ENCODE data around the gene ITFG1. TPM values are rescaled to one million over a fixed set of nuclear protein-coding genes. Genes with fewer than 3 reads are reported as not detected.
A peak's percentile ranks its signal among the peaks of the same experiment; 100 is the strongest.

ITFG1 gene
- total and polyA plus RNA-seq, 2 of the 8 experiments (the other 6 are each of a cell fraction or from before 2014, with no cell fraction given), result 13.8 to 22.2 TPM

GRCh38 chr16:47110939-47111338 is 349.9 kb downstream of the ITFG1 start:
- H3K9me3 ChIP-seq (ENCODE audit: insufficient read depth in 2 of 2, low read depth in 1 of 2, low read length in 1 of 2), result no peaks in the 10 kb centered on the region
- no peak overlapping the region for H4K5ac ChIP-seq (ENCODE audit: insufficient read length, low read depth, low read length)
- H3K79me2 ChIP-seq (ENCODE audit: control insufficient read depth in 1 of 2, insufficient read depth in 2 of 2, low read length in 2 of 2), result no peaks in the 10 kb centered on the region
- FAIRE-seq, result peak; percentile 19
- H3K23ac ChIP-seq (ENCODE audit: insufficient read length), result no peak overlapping the region
- no peak overlapping the region for H2BK15ac ChIP-seq (ENCODE audit: low read length)
- H3K27ac ChIP-seq (ENCODE audit: low read depth, low read length), result no peak overlapping the region
- no peak overlapping the region for H3K18ac ChIP-seq (ENCODE audit: extremely low read depth, low read length)
- ChIA-PET CTCF (ENCODE audit: partially characterized antibody) (interaction anchor here (0.6 to 2.0 kb wide), 17 partner anchors 9 to 171 kb away, joined by 3 to 11 read pairs (median 3); partner anchors contain the start of gene NETO2), POLR2A (ENCODE audit: partially characterized antibody) (interaction anchor here (0.8 kb wide), 1 partner anchor 73 kb away, joined by 3 read pairs; no protein-coding TSS in a partner anchor)
- TF ChIP-seq RAD21 (IDR thresholded peaks at IDR 0.05 in 1 of 2, conservative IDR thresholded peaks at IDR 0.05 in 1 of 2; ENCODE audit: low read depth in 2 of 2, low read length in 2 of 2) (peak; percentile 61 to 67), CTCF (IDR thresholded peaks at IDR 0.05; ENCODE audit: control extremely low read depth in 1 of 3, insufficient read depth in 1 of 3, low read depth in 1 of 3, low read length in 3 of 3) (peak in 2 of 3 experiments; percentile 32 to 50; a peak in 2 of 4 replicates), SRF (IDR thresholded peaks at IDR 0.05; ENCODE audit: low read depth, low read length) (no peak), EP300 (IDR thresholded peaks at IDR 0.05; ENCODE audit: borderline replicate concordance in 1 of 2, low read depth in 2 of 2, low read length in 2 of 2) (no peak)
- DNase-seq (ENCODE audit: low read depth in 1 of 2, low spot score in 2 of 2), result no peak
- H4K91ac ChIP-seq (replicated peaks; ENCODE audit: insufficient read length, low read length), result no peak overlapping the region
- WGBS, 2 experiments (ENCODE audit: extremely low coverage in 1 of 2, insufficient coverage in 1 of 2, insufficient read length in 1 of 2, insufficient replicate concordance in 2 of 2, low coverage in 1 of 2, low lambda C conversion rate in 2 of 2, missing lambda C conversion rate in 1 of 2), result 87% methylated on average over 3 of the region's 3 CpGs; no CpG with 5 or more reads in 1 of the 2 experiments
- no peak overlapping the region for H3K9ac ChIP-seq (replicated peaks in 1 of 4; ENCODE audit: extremely low read depth in 1 of 4, low read depth in 3 of 4, low read length in 3 of 4)
- no peak overlapping the region for H2BK5ac ChIP-seq (ENCODE audit: low read depth, low read length)
- no peak overlapping the region for H2AK5ac ChIP-seq (ENCODE audit: low read depth, low read length)
- no peak overlapping the region for H2BK120ac ChIP-seq (replicated peaks; ENCODE audit: low read depth, low read length)
- no peaks in the 10 kb centered on the region for H3K79me1 ChIP-seq (ENCODE audit: low read depth, low read length)
- H3K23me2 ChIP-seq (ENCODE audit: low read depth, low read length), result no peaks in the 10 kb centered on the region
- no peak overlapping the region for H2BK12ac ChIP-seq (ENCODE audit: low read depth, low read length)
- no peaks in the 10 kb centered on the region for H3K4me1 ChIP-seq (replicated peaks in 1 of 4; ENCODE audit: control insufficient read depth in 3 of 4, insufficient read depth in 4 of 4, low read length in 3 of 4)
- H4K20me1 ChIP-seq (replicated peaks in 1 of 2; ENCODE audit: control insufficient read depth in 1 of 2, insufficient read depth in 2 of 2, low read length in 2 of 2), result no peaks in the 10 kb centered on the region
- H3K4ac ChIP-seq (replicated peaks; ENCODE audit: insufficient read length, low read depth, low read length), result no peak overlapping the region
- H3K4me2 ChIP-seq (ENCODE audit: insufficient read depth in 1 of 2, low read depth in 2 of 2, low read length in 2 of 2), result no peak overlapping the region
- H3K56ac ChIP-seq (replicated peaks; ENCODE audit: insufficient read length, low read depth, low read length), result no peak overlapping the region
- H4K8ac ChIP-seq (ENCODE audit: extremely low read depth, insufficient read depth, low read length), result no peak overlapping the region
- no peak overlapping the region for H3K4me3 ChIP-seq (ENCODE audit: extremely low read depth in 1 of 4, insufficient read depth in 2 of 4, low read depth in 3 of 4, low read length in 4 of 4)
- no peak overlapping the region for H3K14ac ChIP-seq (ENCODE audit: insufficient read length)
- no peaks in the 10 kb centered on the region for H3K27me3 ChIP-seq (replicated peaks in 1 of 4; ENCODE audit: control insufficient read depth in 3 of 4, extremely low read depth in 1 of 4, insufficient read depth in 3 of 4, low read length in 3 of 4)
- no peak overlapping the region for H2BK20ac ChIP-seq (ENCODE audit: low read length)
- no peak overlapping the region for H2AFZ ChIP-seq (ENCODE audit: low read length)
- H3K36me3 ChIP-seq (ENCODE audit: control insufficient read depth in 2 of 4, insufficient read depth in 4 of 4, low read length in 3 of 4), result no peaks in the 10 kb centered on the region; a peak in 2 of 8 replicates

Measured in H1 (cell line).